ENCODE data around the gene WWTR1.

Gene WWTR1

DNA sequence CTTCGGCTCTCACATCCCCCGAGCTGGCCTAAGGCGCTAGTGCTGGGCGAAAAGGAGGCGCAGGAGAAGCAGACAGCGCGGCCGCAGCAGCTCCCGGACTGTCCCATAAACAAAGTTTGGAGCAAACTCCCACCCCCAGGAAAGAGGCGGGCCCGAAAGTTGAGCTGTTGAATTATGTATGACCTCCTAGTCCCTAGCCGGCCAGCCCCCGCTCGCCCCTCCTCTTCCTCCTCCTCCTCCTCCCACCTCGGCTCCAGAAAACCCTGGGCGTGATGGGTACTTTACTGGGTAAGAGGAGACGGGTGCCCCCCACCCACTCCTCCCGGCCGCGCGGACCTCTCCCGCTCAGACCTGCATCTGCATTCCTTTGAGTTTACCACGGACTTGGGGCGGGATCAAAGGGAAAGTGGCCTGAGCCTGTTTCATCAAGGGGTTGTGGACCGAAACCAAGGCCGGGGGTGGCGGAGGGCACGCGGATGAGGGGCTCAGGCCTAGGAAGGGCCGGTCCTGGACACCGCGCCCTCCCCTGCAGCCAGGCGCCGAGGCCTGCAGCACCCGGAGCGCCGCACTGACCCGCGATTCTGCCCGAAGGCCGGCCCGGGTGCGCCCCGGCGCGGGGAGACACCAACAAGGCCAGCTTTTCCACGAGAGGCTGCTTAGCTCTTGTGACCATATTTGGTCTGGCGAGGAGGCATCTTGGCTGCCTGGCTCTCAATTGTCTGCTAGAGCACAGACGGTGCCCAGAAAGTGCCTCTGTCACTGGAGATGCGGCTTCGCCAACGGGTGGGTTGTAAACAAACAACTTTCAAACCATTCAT, at the start of gene WWTR1:
Gene WWTR1, minus strand, starts transcription at position 100 of the 818 bp plus-strand sequence. CDS start 719 bp downstream, outside the sequence.
- peak; percentile 57 for DNase-seq

DNA sequence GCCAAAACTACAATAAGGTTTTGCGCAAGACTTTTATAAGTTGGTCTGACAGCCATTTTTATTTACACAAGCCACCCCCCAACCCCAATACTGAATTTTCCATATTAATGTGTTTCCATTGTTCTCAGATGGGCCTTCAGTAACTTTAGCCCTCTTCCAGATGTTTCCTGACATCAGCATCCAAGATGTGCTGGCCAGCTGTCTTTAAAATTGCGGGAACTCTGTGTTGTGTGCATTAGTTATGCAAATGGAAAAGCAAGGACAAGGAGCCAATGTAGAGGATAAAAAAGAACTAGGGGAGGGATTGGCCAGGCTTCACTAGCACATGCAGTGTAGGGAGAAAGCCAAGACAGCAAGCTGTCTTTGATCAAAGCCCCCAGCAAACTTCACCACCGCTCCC, 49.1 kb upstream of the WWTR1 start:
- DNase-seq: no peak

DNA sequence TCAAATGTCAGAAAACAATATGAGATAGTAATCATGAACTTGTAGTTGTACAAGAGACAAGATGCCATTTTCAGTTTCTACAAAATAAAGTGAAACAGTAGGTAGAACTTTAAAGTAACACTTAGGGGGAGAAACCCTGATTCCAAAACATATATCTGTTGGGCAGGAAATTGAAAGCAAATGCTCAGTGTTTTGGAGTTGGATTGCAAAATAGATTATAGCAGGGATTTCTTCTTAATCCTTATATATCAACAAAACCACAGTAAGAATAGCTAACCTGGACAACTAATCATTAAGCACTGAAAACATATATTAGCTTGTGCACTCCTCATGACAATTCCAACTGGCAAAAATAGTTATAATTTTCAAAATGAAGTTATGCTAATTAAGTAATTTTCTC, 47.6 kb upstream of the WWTR1 start:
- no peak for DNase-seq

DNA sequence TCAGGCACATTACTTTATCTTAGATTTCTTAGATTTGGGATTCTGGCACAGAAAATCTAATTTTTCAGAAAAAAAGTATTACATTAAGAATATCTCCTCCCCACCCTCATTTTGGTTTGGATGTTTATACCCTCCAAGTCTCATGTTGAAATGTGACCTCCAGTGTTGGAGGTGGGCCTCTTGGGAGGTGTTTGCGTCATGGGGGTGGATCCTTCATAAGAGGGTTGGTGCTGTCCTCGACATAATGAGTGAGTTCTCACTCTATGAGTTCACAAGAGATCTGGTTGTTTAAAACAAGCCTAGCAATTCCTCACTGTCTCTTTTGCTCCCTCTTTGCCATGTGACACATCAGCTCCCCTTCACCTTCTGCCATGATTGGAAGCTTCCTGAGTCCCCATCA, 45.6 kb upstream of the WWTR1 start:
- no peak for DNase-seq

DNA sequence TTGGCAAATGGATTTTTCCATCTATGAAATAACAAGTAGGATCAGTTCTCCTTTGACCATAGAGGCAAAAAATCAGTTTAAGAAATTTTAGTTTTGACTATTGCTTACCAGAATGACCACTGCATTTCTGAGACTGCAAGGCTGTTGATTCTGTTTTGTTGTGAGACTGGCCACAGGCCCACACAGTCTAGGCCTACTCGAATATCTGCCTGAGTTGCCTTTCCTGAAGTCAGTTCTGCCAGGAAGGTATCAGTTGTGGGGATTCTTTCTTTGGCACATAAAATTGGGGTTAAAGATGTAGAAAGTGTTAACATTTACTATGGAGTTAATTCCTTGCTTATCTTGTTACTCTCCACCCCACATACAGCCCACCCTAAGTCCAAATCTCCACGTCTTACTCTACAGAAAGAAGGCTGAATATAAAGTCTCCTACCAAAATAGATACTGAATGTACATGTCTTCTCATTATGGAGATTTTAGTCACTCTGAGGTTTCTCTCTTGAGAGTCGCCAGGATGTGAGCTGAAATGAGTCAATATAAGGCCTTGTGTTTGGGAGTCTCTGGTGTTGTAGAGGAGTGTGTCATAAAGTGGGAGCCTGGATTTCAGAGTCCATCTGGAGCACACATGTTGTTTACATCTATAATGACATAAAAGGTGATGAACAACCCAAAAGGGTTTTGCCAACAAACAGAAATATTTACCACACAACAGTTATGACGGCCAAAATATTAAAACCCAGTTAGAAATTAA, 45.0 kb upstream of the WWTR1 start:
- DNase-seq: no peak

DNA sequence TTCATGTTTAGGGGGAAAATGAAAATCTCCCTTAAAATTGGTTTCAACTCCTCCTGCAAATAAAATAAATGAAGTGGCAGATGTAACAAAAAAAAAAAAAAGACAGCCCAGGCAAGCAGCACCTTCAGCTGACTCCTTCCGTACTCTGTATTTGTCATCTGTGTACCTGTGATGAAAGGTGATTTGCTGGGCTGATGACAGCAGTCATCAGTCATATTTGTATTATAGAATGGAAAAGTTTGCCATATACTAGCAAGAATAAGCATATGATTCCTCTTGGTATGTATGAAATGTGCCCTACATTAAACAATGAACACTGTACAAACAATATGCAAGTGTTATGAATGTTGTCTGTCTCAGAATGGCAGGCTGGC, 44.1 kb upstream of the WWTR1 start:
- no peak for DNase-seq

DNA sequence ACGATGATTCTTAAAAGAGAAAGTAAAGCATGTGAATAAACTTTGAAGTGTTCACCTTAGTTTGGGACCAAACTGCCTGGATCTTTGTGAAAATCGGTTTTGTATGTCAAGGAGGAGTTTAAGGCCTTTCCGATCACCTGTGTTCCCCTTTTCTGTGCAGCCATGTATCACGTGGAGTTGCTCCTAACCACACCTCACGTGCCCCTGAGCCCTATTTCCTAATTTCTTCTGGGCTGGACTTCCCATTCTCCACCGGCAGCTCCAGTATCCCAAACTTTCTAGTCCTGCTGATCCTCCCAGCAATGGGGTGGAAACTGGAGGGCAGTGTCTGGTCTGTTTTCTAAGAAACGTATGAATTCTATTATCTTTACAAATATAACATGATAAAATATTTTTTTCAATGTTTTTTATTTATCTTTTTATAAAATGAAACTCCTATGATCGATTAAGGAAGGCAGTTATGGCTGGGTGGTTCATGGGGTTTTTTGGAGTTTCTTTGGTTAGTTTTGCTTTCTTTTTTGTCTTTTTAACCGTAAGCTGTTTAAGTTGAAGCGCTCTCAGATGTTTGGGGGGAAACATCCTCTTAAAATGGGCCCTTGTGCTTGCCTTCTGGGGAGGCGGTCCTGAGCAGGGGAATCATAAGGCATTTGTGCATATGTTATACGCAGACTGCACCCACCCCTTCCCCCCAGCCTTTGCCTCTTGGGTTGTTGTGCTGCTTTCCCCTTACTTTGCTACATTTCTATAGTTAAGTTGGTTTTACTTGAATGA, 43.6 kb upstream of the WWTR1 start:
- no peak for DNase-seq

DNA sequence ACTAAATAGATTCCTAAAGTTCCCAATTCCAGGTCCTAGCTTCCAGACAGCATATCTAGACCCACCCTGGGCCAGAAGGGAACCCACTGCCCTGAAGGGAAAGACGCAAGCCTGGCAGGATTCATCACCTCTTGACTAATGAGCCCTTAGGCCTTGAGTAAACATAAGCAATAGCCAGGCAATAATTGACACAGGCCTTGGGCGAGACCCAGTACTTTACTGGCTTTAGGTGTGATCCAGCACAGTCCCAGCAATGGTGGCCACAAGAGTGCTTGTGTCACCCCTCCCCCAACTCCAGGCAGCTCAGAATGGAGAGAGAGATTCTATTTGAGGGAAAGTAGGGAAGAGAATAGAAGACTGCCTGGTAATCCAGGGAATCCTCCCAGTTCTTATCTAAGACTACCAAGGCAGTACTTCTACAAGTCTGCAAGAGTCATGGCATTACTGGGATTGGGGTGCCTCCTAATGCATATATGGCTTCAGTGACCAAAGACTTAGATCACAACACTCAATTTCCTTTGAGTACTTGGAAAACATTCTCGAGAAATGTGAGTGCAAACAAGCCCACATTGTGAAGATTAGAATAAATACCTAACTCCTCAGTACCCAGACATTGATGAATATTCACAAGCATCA, 30.4 kb upstream of the WWTR1 start:
- peak; percentile 5 for DNase-seq

DNA sequence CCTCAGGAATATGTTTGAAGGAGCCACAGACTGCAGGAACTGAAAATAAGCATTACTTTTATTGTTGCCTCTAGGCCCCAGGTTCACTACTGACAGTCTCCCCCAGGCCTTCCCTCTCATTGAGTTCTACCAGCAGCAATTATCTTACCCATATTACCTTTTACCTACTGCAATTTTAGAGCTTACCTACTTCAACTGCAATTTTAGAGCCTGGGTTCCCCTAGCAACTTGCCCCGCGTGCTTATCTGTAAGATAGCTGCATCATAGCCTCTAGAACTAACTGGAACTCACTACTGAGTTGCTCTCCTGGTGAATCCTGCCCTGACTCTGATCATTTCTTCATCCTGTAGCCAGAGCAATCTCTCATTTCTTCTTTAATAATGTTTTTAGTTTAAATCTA, 29.2 kb upstream of the WWTR1 start:
- DNase-seq: no peak

DNA sequence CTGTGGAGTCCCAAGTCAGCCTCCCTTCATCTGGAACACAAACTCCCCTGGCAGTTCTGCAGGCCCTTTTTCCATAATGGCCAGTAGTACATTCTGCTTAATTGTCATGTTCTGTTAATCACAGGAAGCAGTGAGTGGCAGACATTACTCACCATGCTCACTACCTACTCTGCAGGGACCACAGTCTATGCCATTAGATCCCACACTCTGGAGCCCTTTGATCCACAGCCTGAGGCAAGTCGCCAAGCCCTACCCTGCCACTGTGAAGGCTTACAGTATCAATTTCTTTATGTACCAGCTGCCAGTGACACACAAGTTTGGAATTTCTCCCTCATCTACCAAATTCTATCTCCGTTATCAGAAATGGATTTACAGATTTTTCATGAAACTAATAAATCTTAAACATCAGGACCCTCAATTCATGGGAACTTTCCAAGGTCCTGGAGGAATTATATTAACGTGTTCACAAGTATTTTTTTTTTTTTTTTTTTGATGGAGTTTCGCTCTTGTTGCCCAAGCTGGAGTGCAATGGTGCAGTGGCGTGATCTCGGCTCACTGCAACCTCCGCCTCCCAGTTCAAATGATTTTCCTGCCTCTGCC, 20.6 kb upstream of the WWTR1 start:
- DNase-seq: peak; percentile 33

DNA sequence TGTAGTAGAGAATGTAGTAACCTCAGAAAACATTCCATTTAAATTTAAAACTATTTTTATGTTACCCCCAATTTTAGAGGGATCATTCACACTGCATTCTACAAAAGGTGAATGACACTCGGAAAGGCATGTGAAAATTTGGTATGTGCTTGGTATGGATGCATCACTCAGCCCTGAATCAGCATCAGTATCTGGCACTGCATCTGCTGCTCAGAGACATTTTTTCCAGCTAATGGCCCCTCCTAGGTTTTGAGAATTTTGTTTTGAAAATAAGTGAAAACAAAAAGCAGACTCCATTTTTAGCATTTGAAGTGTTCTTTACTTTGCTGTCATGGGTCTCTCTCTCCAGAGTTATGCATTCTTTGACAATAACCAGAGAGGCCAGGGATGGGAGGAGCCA, 15.6 kb upstream of the WWTR1 start:
- no peak for DNase-seq

DNA sequence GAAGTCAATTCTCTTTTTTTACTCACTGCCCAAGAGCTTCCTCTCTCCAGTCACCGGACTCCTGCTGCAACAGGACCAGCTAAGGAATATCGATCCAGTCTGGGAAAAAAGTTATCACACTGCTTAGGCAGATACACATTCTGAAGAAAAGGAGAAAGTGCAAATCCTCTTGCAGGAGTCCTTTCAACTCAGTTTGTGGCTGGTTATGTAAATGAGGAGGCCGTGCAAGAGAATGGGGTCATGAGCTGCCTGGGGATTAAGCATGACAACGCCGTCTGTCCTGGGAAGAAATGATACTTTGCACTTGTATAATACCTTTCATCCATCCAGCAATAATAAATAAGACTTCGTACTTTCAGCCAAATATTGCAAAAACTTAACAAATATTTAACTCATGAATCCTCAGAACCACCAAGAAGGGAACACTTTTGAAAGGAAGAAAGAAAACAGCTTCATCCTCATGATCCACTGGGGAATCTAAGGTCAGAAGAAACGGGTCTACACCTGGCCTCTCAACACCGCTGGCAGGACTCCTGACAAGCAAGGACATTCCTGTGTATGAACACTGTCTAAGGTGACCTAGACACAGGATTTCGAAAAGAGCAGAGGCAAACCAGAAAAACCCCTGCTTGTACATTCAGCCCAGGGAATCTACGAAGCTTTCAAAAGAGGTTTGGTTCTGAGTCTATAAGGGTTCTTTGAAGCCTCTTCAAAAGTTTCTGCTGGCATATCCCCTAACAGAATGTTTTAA, 13.1 kb upstream of the WWTR1 start:
- no peak for DNase-seq

DNA sequence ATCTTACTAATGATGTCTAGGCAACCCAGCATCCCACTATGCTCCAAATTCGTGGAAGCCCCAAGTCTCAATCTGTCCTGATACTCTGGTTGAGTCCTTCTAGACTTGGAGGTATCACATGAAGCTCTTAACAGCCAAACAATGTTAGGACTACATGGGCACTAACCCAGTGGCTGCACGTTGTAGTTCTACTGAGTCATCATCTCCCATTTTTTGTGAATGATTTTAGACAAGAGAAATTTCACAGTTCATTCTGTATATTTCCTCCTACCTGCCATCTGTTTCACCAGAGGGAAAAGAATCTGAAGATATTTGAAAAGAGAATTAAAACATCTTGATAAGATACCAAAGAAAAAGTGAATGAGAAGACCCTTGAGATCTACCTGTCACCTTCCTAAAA, 9.8 kb upstream of the WWTR1 start:
- no peak for DNase-seq

DNA sequence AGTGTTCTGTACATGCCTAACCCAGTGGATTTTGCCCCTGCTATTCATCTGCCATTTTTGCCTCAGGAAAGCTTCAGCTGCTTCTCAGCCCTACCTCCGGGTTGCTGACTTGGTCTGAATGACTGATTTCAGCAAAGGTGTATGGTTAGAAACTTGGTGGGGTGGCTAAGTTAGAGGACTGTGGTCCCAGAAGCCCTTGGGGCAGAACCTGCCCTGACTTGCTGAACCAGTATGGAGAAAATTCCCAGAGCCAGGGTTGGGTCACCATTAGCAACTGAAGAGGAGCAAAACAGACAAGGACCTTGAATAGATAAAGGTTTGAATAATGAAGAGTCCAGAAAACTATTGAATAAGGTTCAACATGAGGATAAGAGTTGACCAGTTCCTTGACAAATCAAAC, 6.1 kb upstream of the WWTR1 start:
- no peak for DNase-seq

DNA sequence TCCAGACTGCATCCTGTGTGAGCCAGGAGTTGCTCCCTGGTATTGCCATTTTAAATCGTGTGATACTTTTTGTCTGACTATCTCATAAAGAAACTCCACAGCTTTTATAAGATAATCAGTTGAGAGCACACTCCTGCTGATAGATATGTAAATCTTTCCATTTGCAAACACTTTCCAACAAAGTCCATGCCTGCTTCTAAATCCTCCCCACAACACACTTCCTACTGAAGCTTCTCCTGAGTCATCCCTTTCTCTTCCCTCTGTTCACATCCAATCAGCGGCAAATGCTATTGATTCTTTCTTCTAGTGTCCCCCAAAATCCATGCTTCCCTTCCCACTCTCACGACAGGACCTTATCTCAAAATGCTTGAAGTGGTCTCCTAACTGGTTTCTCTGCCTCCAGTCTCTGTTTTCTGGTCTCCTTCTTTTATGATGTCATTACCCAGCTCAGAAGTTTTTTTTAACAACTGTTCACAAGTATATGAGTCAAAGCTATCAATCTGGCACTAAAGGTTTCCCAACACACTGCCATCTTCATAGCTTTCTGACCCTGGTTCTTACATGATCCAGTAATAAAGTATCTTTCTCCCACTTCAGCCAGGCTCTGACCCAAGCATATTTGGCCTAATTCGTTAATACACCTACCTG, 4.5 kb upstream of the WWTR1 start:
- DNase-seq: no peak

DNA sequence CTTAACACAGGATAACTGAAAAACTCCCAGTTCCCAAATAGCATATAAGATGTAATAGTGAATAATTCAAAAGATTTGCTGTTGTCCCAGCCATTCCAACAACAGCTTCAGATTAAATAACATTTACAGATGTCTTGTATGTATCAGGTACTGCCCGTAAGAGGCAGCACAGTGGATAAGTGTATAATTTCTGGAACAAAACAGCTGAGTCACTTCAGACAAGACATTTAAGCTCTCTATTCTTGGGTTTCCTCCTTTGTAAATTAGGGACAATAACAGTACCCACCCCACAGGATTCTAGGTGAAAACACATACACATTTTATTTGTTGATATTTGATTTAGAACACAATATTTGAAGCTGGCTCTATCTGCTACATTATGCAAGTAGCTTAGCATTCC, 2.6 kb upstream of the WWTR1 start:
- no peak for DNase-seq

DNA sequence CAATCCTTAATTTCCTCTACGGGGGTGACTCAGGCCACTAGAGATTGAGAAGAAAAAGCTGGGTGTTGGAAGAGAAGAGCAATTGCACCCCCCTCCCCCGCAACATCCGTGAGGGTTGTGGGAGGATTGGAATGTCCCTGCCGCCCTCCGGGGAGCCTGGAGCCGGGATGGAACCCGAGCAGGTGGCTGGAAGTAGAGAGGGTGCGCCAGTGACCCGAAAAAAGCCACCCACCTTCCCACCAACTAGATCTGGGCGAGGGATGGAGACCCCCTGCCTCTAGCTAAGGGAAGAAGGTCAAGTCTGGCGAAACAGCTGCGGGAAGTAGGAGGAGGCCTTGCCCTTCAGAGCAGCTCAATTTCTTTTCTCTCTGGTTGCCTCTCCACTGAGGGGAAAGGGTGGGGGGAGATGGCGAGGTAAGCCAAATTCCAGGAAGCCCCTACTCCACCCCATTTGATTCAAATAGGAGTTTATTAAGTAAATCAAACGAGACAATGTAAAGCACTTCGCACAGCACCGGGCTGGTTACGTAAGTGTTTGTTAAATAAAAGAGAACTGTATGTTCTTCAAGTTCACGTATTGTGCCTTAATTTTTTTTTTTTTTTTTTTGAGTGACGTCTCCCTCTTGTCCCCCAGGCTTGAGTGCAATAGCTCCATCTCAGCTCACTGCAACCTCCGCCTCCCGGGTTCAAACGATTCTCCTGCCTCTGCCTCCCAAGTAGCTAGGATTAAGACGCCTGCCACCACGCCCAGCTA, 1.1 kb upstream of the WWTR1 start:
- DNase-seq: peak; percentile 32

DNA sequence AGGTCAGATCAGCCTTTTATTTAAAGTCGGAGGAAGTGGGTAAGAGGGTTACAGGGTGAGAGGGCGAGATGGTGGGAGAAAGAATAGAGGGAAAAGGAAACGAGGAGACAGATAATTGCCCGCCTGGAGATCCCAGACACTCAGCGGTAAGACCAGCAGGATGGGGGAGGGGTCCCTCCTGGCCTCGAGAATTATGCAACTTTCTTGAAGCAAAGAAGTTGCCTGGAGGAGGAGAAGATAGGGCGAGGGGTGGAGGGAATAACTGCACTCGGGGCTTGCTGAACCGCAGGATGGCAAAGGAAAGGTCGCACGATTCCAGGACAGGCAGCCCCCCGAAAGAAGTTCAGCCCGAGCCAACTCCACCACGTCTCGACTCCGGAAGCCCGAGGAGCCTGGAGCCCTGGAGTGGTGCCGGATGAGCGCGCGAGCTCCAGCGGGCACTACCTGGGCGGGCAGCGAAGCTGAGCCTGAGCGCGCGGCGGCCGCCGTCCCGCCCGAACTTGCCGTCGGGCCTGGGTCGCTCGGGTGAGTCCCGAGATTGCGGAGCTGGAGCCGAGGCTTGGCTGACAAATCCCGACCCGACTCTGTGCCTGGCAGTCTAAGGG, 402 bp downstream of the WWTR1 start:
- DNase-seq: peak; percentile 48

DNA sequence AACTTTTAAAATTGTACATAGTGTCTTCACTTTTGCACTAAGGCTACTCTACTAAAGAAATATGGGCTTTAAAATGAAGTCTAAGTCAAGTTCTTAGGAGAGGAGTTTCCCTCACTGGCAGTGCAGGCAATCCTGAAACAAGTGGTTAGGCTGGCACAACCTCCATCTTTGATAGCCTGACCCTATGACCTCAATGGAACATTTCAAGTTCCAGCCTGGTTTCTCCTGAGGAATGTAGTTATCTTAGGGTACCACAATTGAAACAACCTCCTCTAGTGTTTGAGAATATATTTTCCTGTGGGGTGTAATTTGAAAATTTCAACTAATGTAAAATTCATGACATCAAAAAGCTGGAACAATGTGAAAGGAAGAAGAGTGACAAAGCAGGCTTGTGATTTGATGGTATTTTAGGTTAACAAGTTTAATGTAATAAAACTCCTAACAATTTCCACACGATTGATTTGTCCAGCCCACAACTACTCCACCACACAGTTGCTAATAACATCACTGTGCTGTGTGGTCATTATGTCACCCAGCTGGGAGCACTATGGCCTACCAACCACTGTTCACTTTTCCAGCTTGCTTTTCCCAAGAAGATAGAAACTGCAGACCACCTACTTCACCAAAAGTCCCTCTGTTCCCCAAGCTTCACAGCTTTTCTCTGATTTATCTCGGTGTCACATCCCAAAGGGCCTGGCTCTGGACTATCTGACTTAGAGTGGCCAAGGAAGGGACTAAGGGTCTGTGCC, 1.8 kb downstream of the WWTR1 start:
- no peak for DNase-seq
